Measurements from ENCODE around the gene HOXA5.

HOXA5 gene

GRCh38 chr7:27091105-27091504 is 52.4 kb downstream of the HOXA5 start:
- ATAC-seq = no peak
- TF ChIP-seq BACH2 (CRISPR knock-in tag; IDR thresholded peaks at IDR 0.05; ENCODE audit: borderline replicate concordance) = no peak
- TF ChIP-seq TOX (CRISPR knock-in tag; IDR thresholded peaks at IDR 0.05; ENCODE audit: borderline replicate concordance) = no peak
